Midbrain (tissue), 1 donor: ENCODE data around the gene RPL5.
"Not testable (repeated sequence)": the region's sequence is repeated elsewhere in the genome, so short reads cannot be mapped to it uniquely, and the experiment has no call there.

Source experiments
- DNase-seq: peaks from one replicate; lab custom pipeline; 2025; lab: John Stamatoyannopoulos, UW

The RPL5 gene

GRCh38 chr1:92831762-92832536 is at the start of gene RPL5:
Gene RPL5, plus strand, starts transcription at chr1:92832040. Its CDS starts 75 bp downstream, at chr1:92832115.
- peak; percentile 97 for DNase-seq

- not testable (repeated sequence) for DNase-seq
Observed at GRCh38 chr1:92783550-92783949, 48.3 kb upstream of the RPL5 start.

GRCh38 chr1:92784021-92784638 is 47.7 kb upstream of the RPL5 start:
- DNase-seq = peak; percentile 27

GRCh38 chr1:92784639-92785500 is 47.0 kb upstream of the RPL5 start, which contains the start of gene EVI5:
Gene EVI5, minus strand, starts transcription at chr1:92785108. Its CDS starts 48,562 bp downstream, at chr1:92736546.
- peak; percentile 93 for DNase-seq

GRCh38 chr1:92786111-92786901 is 45.5 kb upstream of the RPL5 start:
- DNase-seq = no peak

GRCh38 chr1:92790081-92790480 is 41.8 kb upstream of the RPL5 start:
- no peak for DNase-seq

- DNase-seq = no peak
Observed at GRCh38 chr1:92790867-92791266, 41.0 kb upstream of the RPL5 start.

GRCh38 chr1:92791487-92792066 is 40.3 kb upstream of the RPL5 start:
- DNase-seq = no peak

GRCh38 chr1:92792340-92792782 is 39.5 kb upstream of the RPL5 start:
- DNase-seq = no peak

GRCh38 chr1:92795166-92795565 is 36.7 kb upstream of the RPL5 start:
- no peak for DNase-seq

GRCh38 chr1:92797297-92797696 is 34.5 kb upstream of the RPL5 start:
- no peak for DNase-seq

GRCh38 chr1:92797961-92798360 is 33.9 kb upstream of the RPL5 start:
- DNase-seq = no peak

- no peak for DNase-seq
Observed at GRCh38 chr1:92803140-92803887, 28.5 kb upstream of the RPL5 start.

GRCh38 chr1:92804721-92805201 is 27.1 kb upstream of the RPL5 start:
- peak; percentile 69 for DNase-seq

- no peak for DNase-seq
Observed at GRCh38 chr1:92805216-92805615, 26.6 kb upstream of the RPL5 start.

- DNase-seq = no peak
Observed at GRCh38 chr1:92808381-92808780, 23.5 kb upstream of the RPL5 start.

GRCh38 chr1:92816732-92817131 is 15.1 kb upstream of the RPL5 start:
- DNase-seq = no peak

GRCh38 chr1:92817137-92817697 is 14.6 kb upstream of the RPL5 start:
- DNase-seq = no peak

- no peak for DNase-seq
Observed at GRCh38 chr1:92817986-92818764, 13.7 kb upstream of the RPL5 start.
